Measurements from ENCODE around the gene PHF12.

Gene PHF12

GRCh38 chr17:28975646-28976045 is 24.3 kb upstream of the PHF12 start:
- FAIRE-seq = no peak
- no peak for DNase-seq (ENCODE audit: low spot score)

- no peak for FAIRE-seq
- DNase-seq (ENCODE audit: low spot score) = no peak
These were observed 23.7 kb upstream of the PHF12 start for GRCh38 chr17:28975031-28975430.

- FAIRE-seq (no peak), DNase-seq (ENCODE audit: low spot score) (no peak)
These were observed 23.1 kb upstream of the PHF12 start for GRCh38 chr17:28974451-28974850.

GRCh38 chr17:28973425-28973824 is 22.1 kb upstream of the PHF12 start:
- FAIRE-seq = no peak
- DNase-seq (ENCODE audit: low spot score) = peak; percentile 32

- FAIRE-seq (no peak), DNase-seq (ENCODE audit: low spot score) (no peak)
These were observed 21.1 kb upstream of the PHF12 start for GRCh38 chr17:28972437-28972836.

- no peak for DNase-seq (ENCODE audit: low spot score)
- no peak for FAIRE-seq
These were observed 19.6 kb upstream of the PHF12 start for GRCh38 chr17:28970879-28971278.

- DNase-seq (ENCODE audit: low spot score) (no peak), FAIRE-seq (no peak)
These were observed 18.5 kb upstream of the PHF12 start for GRCh38 chr17:28969706-28970393.

- no peak for FAIRE-seq
- DNase-seq (ENCODE audit: low spot score) = no peak
These were observed 17.6 kb upstream of the PHF12 start for GRCh38 chr17:28968914-28969295.

- FAIRE-seq = no peak
- DNase-seq (ENCODE audit: low spot score) = no peak
These were observed 17.1 kb upstream of the PHF12 start for GRCh38 chr17:28968231-28968913.

GRCh38 chr17:28967221-28968135 is 16.2 kb upstream of the PHF12 start:
- DNase-seq (ENCODE audit: low spot score) (no peak), FAIRE-seq (no peak)

- DNase-seq (ENCODE audit: low spot score) (no peak), FAIRE-seq (no peak)
These were observed 12.5 kb upstream of the PHF12 start for GRCh38 chr17:28963841-28964240.

- DNase-seq (ENCODE audit: low spot score) (no peak), FAIRE-seq (no peak)
These were observed 11.8 kb upstream of the PHF12 start for GRCh38 chr17:28963055-28963611.

- no peak for DNase-seq (ENCODE audit: low spot score)
These were observed 10.1 kb upstream of the PHF12 start for GRCh38 chr17:28961391-28961790.

GRCh38 chr17:28960256-28961061 is 9.1 kb upstream of the PHF12 start:
- FAIRE-seq (peak; percentile 62), DNase-seq (ENCODE audit: low spot score) (no peak)

More at GRCh38 chr17:28961391-28961790, 10.1 kb upstream of the PHF12 start:
- no peak for FAIRE-seq

- DNase-seq (ENCODE audit: low spot score) (no peak), FAIRE-seq (no peak)
These were observed 8.2 kb upstream of the PHF12 start for GRCh38 chr17:28959471-28959871.

- DNase-seq (ENCODE audit: low spot score) (no peak), FAIRE-seq (no peak)
These were observed 7.6 kb upstream of the PHF12 start for GRCh38 chr17:28958820-28959455.

GRCh38 chr17:28957992-28958355 is 6.7 kb upstream of the PHF12 start:
- FAIRE-seq (no peak), DNase-seq (ENCODE audit: low spot score) (no peak)

- FAIRE-seq = peak; percentile 62
- DNase-seq (ENCODE audit: low spot score) = no peak
These were observed 6.1 kb upstream of the PHF12 start for GRCh38 chr17:28957277-28957991.

- no peak for FAIRE-seq
- DNase-seq (ENCODE audit: low spot score) = no peak
These were observed 5.5 kb upstream of the PHF12 start for GRCh38 chr17:28956861-28957260.

GRCh38 chr17:28956112-28956511 is 4.8 kb upstream of the PHF12 start:
- no peak for FAIRE-seq
- DNase-seq (ENCODE audit: low spot score) = no peak

All from urothelium cell line (cell line).